ENCODE results near the gene HSD17B4. TPM values are rescaled to one million over a fixed set of nuclear protein-coding genes. Genes with fewer than 3 reads are reported as not detected.

The HSD17B4 gene
- total RNA-seq, 1 experiment from 2014 or later = 362 TPM

DNA sequence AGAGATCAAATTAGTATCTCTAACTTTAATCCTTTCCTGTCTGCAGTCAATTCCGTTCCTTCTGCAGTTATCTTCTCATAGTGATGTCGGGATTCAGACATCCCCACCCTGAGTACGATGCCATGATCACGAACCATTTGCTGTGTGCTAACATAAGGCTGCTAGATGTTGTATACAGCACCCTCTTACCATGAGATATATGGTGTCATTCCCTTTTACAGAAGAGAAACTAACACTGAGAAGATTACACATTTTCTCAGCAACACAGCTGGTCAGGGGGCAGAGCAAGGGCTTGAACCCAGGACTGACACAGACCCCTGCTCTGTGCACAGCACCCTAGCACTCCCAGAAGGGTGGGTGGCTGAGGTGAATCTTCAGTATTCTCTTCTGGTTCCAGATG is 46.9 kb upstream of the HSD17B4 start:
- no peaks in the 10 kb centered on the region for H3K27me3 Mint-ChIP-seq (ENCODE audit: low read depth)

DNA sequence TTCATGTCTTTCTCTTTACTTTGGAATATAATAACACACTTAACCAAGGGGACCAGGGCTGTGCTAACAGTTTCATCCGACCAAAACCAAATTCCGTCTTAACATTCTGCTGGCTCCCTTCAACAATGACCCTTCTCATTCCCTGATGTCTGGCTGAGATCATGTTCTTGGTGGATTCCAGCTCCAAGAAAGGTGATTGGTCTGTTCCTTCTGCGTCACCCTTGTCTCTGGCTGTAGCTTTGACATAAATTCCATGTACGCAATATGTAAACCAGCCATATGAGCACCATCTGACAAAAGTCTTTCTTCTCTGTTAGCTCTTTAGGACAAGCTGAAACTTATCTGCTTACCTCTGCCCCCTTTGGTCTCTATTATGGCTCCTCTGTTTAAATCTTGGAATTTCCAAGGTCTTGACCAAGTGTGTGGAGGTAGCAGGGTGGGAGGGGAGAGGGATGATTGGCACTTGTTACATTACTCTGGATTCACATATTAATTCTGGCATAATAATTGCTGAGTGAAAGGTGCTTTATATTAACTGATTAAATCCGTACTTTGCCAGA is 45.7 kb upstream of the HSD17B4 start:
- TF ChIP-seq GRHL2 (CRISPR knock-in tag; IDR thresholded peaks at IDR 0.05; ENCODE audit: insufficient replicate concordance, severe bottlenecking) (no peak), CREB1 (CRISPR knock-in tag; IDR thresholded peaks at IDR 0.05) (no peak)
- POLR2A ChIA-PET = no interaction called here
- Mint-ChIP-seq H3K4me3 (no peak overlapping the region), H3K27ac (no peak overlapping the region), H3K4me1 (peaks cover 46% of the 10 kb centered on the region), H3K27me3 (ENCODE audit: low read depth) (no peaks in the 10 kb centered on the region), H3K36me3 (no peaks in the 10 kb centered on the region), H3K9me3 (peaks cover 4% of the 10 kb centered on the region; the same call in 1 of the 2 replicates)
- CTCF ChIA-PET = no interaction called here
- ATAC-seq (no peak), DNase-seq (ENCODE audit: low spot score) (no peak)

More for the DNA sequence above, 46.9 kb upstream of the HSD17B4 start:
- Mint-ChIP-seq H3K36me3 (no peaks in the 10 kb centered on the region), H3K9me3 (peaks cover 4% of the 10 kb centered on the region; the same call in 1 of the 2 replicates), H3K4me1 (peaks cover 46% of the 10 kb centered on the region), H3K27ac (no peak overlapping the region), H3K4me3 (no peak overlapping the region)
- ATAC-seq (no peak), DNase-seq (ENCODE audit: low spot score) (no peak)
- TF ChIP-seq, protein P1, sequence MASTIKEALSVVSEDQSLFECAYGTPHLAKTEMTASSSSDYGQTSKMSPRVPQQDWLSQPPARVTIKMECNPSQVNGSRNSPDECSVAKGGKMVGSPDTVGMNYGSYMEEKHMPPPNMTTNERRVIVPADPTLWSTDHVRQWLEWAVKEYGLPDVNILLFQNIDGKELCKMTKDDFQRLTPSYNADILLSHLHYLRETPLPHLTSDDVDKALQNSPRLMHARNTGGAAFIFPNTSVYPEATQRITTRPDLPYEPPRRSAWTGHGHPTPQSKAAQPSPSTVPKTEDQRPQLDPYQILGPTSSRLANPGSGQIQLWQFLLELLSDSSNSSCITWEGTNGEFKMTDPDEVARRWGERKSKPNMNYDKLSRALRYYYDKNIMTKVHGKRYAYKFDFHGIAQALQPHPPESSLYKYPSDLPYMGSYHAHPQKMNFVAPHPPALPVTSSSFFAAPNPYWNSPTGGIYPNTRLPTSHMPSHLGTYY (CRISPR knock-in tag; IDR thresholded peaks at IDR 0.05) = no peak
- TF ChIP-seq, protein P2, sequence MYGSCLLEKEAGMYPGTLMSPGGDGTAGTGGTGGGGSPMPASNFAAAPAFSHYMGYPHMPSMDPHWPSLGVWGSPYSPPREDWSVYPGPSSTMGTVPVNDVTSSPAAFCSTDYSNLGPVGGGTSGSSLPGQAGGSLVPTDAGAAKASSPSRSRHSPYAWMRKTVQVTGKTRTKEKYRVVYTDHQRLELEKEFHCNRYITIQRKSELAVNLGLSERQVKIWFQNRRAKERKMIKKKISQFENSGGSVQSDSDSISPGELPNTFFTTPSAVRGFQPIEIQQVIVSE (CRISPR knock-in tag; IDR thresholded peaks at IDR 0.05; ENCODE audit: borderline replicate concordance) = no peak
- TF ChIP-seq NFATC4 (CRISPR knock-in tag; IDR thresholded peaks at IDR 0.05) = no peak
- TF ChIP-seq GTF2I (CRISPR knock-in tag; conservative IDR thresholded peaks at IDR 0.05) = no peak
- TF ChIP-seq SMAD4 (CRISPR knock-in tag; IDR thresholded peaks at IDR 0.05) = no peak
- TF ChIP-seq ZNF671 (CRISPR knock-in tag; IDR thresholded peaks at IDR 0.05) = no peak
- TF ChIP-seq TEAD1 (CRISPR knock-in tag; IDR thresholded peaks at IDR 0.05) = no peak
- TF ChIP-seq, protein P3, sequence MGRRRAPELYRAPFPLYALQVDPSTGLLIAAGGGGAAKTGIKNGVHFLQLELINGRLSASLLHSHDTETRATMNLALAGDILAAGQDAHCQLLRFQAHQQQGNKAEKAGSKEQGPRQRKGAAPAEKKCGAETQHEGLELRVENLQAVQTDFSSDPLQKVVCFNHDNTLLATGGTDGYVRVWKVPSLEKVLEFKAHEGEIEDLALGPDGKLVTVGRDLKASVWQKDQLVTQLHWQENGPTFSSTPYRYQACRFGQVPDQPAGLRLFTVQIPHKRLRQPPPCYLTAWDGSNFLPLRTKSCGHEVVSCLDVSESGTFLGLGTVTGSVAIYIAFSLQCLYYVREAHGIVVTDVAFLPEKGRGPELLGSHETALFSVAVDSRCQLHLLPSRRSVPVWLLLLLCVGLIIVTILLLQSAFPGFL (CRISPR knock-in tag; IDR thresholded peaks at IDR 0.05; ENCODE audit: borderline replicate concordance) = no peak
- no peak for TF ChIP-seq CREB1 (CRISPR knock-in tag; IDR thresholded peaks at IDR 0.05)
- TF ChIP-seq, protein P4, sequence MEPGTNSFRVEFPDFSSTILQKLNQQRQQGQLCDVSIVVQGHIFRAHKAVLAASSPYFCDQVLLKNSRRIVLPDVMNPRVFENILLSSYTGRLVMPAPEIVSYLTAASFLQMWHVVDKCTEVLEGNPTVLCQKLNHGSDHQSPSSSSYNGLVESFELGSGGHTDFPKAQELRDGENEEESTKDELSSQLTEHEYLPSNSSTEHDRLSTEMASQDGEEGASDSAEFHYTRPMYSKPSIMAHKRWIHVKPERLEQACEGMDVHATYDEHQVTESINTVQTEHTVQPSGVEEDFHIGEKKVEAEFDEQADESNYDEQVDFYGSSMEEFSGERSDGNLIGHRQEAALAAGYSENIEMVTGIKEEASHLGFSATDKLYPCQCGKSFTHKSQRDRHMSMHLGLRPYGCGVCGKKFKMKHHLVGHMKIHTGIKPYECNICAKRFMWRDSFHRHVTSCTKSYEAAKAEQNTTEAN (CRISPR knock-in tag; IDR thresholded peaks at IDR 0.05) = no peak
- TF ChIP-seq MXD4 (CRISPR knock-in tag; IDR thresholded peaks at IDR 0.05; ENCODE audit: borderline replicate concordance) = no peak
- TF ChIP-seq, protein P5, sequence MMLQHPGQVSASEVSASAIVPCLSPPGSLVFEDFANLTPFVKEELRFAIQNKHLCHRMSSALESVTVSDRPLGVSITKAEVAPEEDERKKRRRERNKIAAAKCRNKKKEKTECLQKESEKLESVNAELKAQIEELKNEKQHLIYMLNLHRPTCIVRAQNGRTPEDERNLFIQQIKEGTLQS (CRISPR knock-in tag; conservative IDR thresholded peaks at IDR 0.05) = no peak
- TF ChIP-seq, protein P6, sequence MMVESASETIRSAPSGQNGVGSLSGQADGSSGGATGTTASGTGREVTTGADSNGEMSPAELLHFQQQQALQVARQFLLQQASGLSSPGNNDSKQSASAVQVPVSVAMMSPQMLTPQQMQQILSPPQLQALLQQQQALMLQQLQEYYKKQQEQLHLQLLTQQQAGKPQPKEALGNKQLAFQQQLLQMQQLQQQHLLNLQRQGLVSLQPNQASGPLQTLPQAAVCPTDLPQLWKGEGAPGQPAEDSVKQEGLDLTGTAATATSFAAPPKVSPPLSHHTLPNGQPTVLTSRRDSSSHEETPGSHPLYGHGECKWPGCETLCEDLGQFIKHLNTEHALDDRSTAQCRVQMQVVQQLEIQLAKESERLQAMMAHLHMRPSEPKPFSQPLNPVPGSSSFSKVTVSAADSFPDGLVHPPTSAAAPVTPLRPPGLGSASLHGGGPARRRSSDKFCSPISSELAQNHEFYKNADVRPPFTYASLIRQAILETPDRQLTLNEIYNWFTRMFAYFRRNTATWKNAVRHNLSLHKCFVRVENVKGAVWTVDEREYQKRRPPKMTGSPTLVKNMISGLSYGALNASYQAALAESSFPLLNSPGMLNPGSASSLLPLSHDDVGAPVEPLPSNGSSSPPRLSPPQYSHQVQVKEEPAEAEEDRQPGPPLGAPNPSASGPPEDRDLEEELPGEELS (CRISPR knock-in tag; IDR thresholded peaks at IDR 0.05) = no peak
- TF ChIP-seq NR3C1 (CRISPR knock-in tag; conservative IDR thresholded peaks at IDR 0.05; ENCODE audit: low read depth) = no peak
- no peak for TF ChIP-seq RORB (CRISPR knock-in tag; IDR thresholded peaks at IDR 0.05)
- TF ChIP-seq PRRX2 (CRISPR knock-in tag; IDR thresholded peaks at IDR 0.05) = no peak
- TF ChIP-seq ELF4 (CRISPR knock-in tag; IDR thresholded peaks at IDR 0.05; ENCODE audit: low read depth) = no peak
- no peak for TF ChIP-seq CBFB (CRISPR knock-in tag; IDR thresholded peaks at IDR 0.05; ENCODE audit: low read depth)
- TF ChIP-seq, protein P7, sequence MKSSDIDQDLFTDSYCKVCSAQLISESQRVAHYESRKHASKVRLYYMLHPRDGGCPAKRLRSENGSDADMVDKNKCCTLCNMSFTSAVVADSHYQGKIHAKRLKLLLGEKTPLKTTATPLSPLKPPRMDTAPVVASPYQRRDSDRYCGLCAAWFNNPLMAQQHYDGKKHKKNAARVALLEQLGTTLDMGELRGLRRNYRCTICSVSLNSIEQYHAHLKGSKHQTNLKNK (CRISPR knock-in tag; IDR thresholded peaks at IDR 0.05) = no peak
- TF ChIP-seq ZNF219 (CRISPR knock-in tag; IDR thresholded peaks at IDR 0.05; ENCODE audit: borderline replicate concordance) = no peak
- CTCF ChIA-PET = interaction anchor here (1.4 kb wide), 1 partner anchor 418 kb away, joined by 4 read pairs; no protein-coding TSS in a partner anchor
- POLR2A ChIA-PET = no interaction called here

Measured in WTC11 (cell line).